H1 (cell line): ENCODE data around the gene SENP2.

Experiments used
- ATF2 ChIP-seq: IDR thresholded peaks from 2 replicates; pipeline ENCODE4 v1.6.1; 2012; ENCODE audit warnings: low read length, inconsistent platforms
- CHD1 ChIP-seq: IDR thresholded peaks from 2 replicates; pipeline ENCODE4 v1.6.1; 2012; ENCODE audit warnings: low read depth, low read length, improper control_type of control experiment
- CTCF ChIP-seq, 3 experiments: IDR thresholded peaks; 1 replicate in 2 of 3; 2 replicates in 1 of 3; pipeline versions ENCODE4 v1.5.1 to v1.6.1; 2011; ENCODE audit warnings: low read length in 3 of 3, mild to moderate bottlenecking in 3 of 3, inconsistent platforms in 2 of 3, low read depth in 1 of 3, moderate library complexity in 1 of 3; ENCODE audit not compliant: insufficient read depth in 1 of 3; ENCODE audit errors: control extremely low read depth in 1 of 3
- EGR1 ChIP-seq: IDR thresholded peaks from 2 replicates; pipeline ENCODE4 v1.6.1; 2011; ENCODE audit warnings: low read depth, low read length, borderline replicate concordance
- EP300 ChIP-seq, 2 experiments: IDR thresholded peaks; 1 replicate in 1 of 2; 2 replicates in 1 of 2; pipeline ENCODE4 v1.6.1; 2011 to 2012; ENCODE audit warnings: low read depth in 2 of 2, low read length in 2 of 2, mild to moderate bottlenecking in 2 of 2, borderline replicate concordance in 1 of 2, inconsistent platforms in 1 of 2, moderate library complexity in 1 of 2
- EZH2 ChIP-seq: fragments of 200-600 bp; sonication (generic); IDR thresholded peaks from 2 replicates; pipeline ENCODE4 v1.7.1; 2012; ENCODE audit warnings: low read depth, mild to moderate bottlenecking, moderate library complexity, low read length, inconsistent platforms; ENCODE audit not compliant: severe bottlenecking
- POLR2A ChIP-seq, 2 experiments: IDR thresholded peaks; 1 replicate in 1 of 2; 2 replicates in 1 of 2; pipeline ENCODE4 v1.6.1; 2011; ENCODE audit warnings: low read depth in 2 of 2, low read length in 2 of 2, mild to moderate bottlenecking in 2 of 2; ENCODE audit errors: control extremely low read depth in 1 of 2
- POLR2AphosphoS5 ChIP-seq: IDR thresholded peaks from 2 replicates; pipeline ENCODE4 v1.6.1; 2011; ENCODE audit warnings: low read depth, low read length
- RFX5 ChIP-seq: IDR thresholded peaks from 2 replicates; pipeline ENCODE4 v1.6.1; 2011; ENCODE audit warnings: low read depth, low read length, improper control_type of control experiment, borderline replicate concordance
- TF ChIP-seq, protein P1 (sequence below): IDR thresholded peaks from 2 replicates; pipeline ENCODE4 v1.6.1; 2012; ENCODE audit warnings: inconsistent platforms
- TF ChIP-seq, protein P2 (sequence below): IDR thresholded peaks from 2 replicates; pipeline ENCODE4 v1.6.1; 2011; ENCODE audit warnings: low read length, improper control_type of control experiment

- TF ChIP-seq CTCF (IDR thresholded peaks at IDR 0.05; ENCODE audit: control extremely low read depth in 1 of 3, insufficient read depth in 1 of 3, low read depth in 1 of 3, low read length in 3 of 3) (no peak), CHD1 (no peak), POLR2A (IDR thresholded peaks at IDR 0.05; ENCODE audit: control extremely low read depth in 1 of 2, low read depth in 2 of 2, low read length in 2 of 2) (no peak), EGR1 (no peak), EP300 (IDR thresholded peaks at IDR 0.05; ENCODE audit: borderline replicate concordance in 1 of 2, low read depth in 2 of 2, low read length in 2 of 2) (no peak), EZH2 (no peak), POLR2AphosphoS5 (no peak), ATF2 (no peak), RFX5 (no peak)
- TF ChIP-seq, protein P1, sequence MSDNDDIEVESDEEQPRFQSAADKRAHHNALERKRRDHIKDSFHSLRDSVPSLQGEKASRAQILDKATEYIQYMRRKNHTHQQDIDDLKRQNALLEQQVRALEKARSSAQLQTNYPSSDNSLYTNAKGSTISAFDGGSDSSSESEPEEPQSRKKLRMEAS: no peak
- TF ChIP-seq, protein P2, sequence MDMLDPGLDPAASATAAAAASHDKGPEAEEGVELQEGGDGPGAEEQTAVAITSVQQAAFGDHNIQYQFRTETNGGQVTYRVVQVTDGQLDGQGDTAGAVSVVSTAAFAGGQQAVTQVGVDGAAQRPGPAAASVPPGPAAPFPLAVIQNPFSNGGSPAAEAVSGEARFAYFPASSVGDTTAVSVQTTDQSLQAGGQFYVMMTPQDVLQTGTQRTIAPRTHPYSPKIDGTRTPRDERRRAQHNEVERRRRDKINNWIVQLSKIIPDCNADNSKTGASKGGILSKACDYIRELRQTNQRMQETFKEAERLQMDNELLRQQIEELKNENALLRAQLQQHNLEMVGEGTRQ: no peak
These were observed 62.3 kb downstream of the SENP2 start for GRCh38 chr3:185648396-185648795.
